GM19455 (cell line): ENCODE measurements around the gene DNM1L.

Source experiments
- ATAC-seq: cut with Tn5 transposase; IDR thresholded peaks from one replicate; pipeline ENCODE4 v1.9.1; 2021; ENCODE audit not compliant: unreplicated experiment

Gene DNM1L

GRCh38 chr12:32755654-32756475 lies 76.8 kb downstream of the DNM1L start, which contains the start of gene YARS2:
Gene YARS2, minus strand, starts transcription at chr12:32755897. Its CDS starts 23 bp downstream, at chr12:32755874.
- peak; percentile 86 for ATAC-seq

- no peak for ATAC-seq
Measured at GRCh38 chr12:32756476-32757066, 77.5 kb downstream of the DNM1L start.

DNA sequence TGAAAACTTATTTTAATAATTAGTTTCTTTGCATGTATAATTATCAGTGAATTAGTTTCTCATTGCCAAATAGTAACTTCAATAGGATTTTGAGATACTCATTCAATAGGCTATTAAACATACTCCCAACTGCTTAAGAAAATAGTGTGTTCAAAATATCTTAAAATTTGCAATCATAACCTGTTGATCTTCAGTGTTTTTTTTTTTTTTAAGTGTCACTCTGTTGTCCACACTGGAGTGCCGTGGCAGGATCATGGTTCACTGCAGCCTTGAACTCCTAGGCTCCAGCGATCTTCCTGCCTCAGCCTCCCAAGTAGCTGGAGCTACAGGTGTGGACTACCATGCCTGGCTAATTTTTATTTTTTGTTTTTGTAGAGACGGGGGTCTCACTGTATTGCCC lies 78.1 kb downstream of the DNM1L start:
- no peak for ATAC-seq

DNA sequence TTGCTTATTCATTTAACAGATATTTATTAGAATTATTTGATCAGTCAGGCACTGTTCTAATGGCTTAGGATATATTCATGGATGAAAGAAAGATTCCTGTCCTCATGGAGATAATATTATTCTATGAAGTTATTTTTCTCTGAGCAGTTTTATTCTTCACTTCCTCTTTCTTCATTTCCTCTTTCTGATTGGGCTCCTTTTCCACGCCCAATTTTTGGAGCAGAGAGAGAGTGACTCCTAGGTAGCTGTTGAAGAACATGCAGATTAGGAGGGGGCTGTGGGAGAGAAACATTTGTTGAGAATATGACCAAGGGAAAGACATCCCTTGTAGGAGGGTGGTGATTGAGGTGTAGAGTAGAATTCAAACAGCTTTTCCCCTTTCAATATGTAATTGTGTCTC lies 82.6 kb downstream of the DNM1L start:
- ATAC-seq = peak; percentile 56

GRCh38 chr12:32765906-32766305 lies 86.8 kb downstream of the DNM1L start:
- ATAC-seq = no peak

- no peak for ATAC-seq
Measured at GRCh38 chr12:32768518-32768917, 89.4 kb downstream of the DNM1L start.

- ATAC-seq = no peak
Measured at GRCh38 chr12:32770141-32770540, 91.0 kb downstream of the DNM1L start.

DNA sequence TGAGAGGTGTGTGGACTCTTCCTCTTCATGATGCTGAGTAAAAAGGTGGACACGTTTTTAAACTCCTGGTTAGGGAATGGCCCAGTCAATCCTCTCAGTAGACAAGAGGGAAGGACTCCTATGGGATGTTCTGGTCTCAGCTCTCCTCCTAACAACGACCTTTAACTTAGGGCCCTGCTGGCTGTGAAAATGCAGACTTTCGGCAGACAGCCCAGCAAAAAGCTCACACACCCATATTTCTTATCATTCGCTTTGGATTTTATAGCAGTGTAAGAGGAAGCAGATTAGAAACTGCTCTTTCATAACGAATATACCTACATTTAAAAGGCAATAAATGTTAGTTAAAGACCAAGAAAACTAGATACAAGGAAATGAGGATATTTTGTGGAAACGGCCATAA lies 94.6 kb downstream of the DNM1L start:
- no peak for ATAC-seq

GRCh38 chr12:32776258-32776657 lies 97.2 kb downstream of the DNM1L start:
- no peak for ATAC-seq

GRCh38 chr12:32777159-32777558 lies 98.1 kb downstream of the DNM1L start:
- ATAC-seq = no peak

DNA sequence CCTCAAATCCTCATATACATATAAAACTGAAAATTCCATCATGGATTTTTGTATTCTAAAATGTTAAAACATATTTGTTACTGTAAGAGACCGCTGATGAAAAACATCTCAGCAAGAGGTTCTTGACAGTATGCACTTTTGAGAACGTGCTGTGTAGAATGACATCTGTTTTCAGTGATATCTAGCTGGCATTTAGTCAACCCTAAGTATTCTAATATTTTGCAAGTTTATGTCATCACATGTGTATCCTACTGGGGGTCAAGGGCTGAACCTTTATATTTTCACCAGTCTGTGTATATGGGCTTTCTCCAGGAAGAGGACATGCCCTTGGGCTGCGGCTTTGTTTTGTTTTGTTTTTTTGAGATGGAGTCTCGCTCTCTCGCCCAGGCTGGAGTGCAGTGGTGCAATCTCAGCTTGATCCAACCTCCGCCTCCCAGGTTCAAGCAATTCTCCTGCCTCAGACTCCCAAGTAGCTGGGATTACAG lies 98.6 kb downstream of the DNM1L start:
- no peak for ATAC-seq

DNA sequence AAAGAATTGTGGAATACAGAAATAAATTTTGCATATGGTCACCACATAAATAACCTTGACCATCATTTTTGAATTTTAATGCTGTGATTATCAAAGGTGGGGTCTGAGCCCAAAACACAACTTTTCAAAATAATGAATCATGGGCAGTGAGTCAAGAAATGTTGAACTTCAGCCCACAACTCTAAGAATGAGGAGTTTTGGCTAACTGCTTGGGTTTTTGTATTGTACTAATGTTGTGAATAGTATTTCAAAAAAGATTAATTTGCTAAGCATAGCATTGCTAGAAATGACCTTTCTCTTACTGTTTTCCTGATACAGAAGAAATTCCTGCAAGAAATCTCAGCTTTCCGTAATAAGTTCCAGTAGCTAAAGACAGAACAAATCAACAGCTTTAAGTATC lies 101.0 kb downstream of the DNM1L start:
- ATAC-seq = no peak

- no peak for ATAC-seq
Measured at GRCh38 chr12:32783029-32783428, 103.9 kb downstream of the DNM1L start.

DNA sequence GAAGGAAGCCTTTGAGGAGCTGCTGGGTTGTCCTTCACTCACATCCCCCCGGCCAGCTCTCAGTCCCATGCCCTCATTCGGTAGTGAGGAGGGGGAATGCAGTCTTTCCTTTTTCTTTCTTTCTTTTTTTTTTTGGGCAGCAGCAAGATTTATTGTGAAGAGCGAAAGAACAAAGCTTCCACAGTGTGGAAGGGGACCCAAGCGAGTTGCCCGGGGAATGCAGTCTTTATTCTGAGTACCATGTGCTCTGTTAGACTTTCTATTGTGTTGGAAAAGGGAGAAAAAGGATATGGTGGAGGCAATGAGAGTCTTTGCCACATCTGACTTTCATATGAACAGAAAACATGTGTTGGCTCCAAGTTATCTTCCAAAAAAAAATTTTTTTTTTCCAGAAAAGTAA lies 106.5 kb downstream of the DNM1L start:
- no peak for ATAC-seq

DNA sequence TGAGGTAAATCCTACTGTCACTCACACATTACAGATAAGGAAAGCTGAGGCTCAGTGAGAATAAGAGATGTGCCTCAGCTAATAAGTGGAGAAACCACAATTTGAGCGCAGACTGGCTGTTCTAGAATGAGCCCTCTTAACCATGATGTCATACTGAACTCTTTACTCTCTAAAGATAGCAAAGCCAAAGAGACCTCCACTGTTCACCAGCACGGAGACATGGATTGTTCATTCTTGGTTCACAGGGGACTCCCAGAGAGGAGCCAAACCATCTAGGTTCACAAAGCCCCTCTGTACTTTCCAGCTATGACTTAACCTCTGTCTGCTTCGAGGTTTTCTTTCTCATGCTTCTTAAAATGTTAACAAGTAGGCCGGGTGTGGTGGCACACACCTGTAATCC lies 109.3 kb downstream of the DNM1L start:
- ATAC-seq = no peak

DNA sequence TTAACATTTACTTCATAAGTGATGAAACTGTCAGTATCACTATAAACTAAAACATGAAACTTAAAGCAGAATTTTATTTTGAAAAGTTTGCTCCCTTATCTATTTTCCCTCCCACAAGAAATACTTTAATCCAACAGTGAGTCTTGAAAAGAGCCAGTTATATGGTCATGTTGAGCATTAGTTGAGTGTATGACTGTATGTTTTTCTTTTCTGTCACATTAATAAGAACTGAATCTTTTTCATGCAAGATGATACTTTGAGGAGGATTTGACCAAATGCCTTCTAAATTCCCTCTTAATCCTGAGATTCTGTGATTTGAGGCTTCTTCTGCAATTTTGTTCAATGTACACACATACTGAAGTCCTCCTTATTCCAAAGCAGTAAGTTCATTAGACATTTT lies 110.3 kb downstream of the DNM1L start:
- ATAC-seq = no peak

DNA sequence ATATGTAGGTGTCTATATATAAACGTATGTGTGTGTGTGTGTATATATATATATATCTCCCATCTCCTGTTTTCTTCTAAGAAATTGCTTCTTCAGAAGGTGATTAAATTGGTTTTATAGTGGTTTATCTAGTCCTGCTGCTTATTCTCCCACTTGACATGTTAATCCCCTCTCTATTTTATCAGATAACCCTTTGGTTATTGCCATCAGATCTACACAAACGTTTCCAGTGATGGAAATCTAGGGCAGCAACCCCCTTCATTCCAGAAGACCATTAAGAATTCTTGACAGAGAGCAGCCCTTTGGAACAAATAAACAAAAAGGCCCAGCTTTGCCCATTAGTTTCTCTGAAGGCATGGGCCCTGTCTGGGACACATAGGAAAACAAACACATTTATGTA lies 110.8 kb downstream of the DNM1L start:
- no peak for ATAC-seq

DNA sequence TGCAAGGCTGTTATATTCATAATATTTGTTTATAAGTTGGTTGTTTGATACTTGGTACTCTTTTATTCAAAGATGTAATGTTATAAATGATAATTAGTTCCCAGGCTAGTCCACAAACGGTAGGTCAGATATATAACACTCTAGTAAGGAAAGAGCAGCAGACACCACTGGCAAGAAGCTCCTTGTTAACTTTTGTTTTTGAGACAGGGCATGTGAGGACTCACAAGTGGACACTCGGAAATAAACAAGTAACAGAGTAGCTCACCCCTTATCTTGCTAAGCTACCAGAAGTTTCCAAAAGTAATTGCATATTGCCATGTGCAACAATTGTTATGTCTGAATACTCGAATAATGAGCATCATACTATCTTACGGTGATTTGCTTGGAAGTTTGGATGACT lies 115.2 kb downstream of the DNM1L start:
- ATAC-seq = no peak
